ENCODE data around the gene SDK2.

GRCh38 chr17:73520369-73520761 is 123.9 kb downstream of the SDK2 start:
- TF ChIP-seq POLR2AphosphoS5 (IDR thresholded peaks at IDR 0.05; ENCODE audit: low read depth, low read length) (no peak), FOXP2 (optimal IDR thresholded peaks at IDR 0.05; ENCODE audit: borderline replicate concordance, extremely low read depth, extremely low read length, insufficient read depth) (no peak), TAF1 (IDR thresholded peaks at IDR 0.05; ENCODE audit: borderline replicate concordance, insufficient read depth, low read length) (no peak), REST (IDR thresholded peaks at IDR 0.05; ENCODE audit: insufficient read depth in 1 of 2, low read depth in 2 of 2, low read length in 2 of 2) (no peak)
